H9 (cell line): Measurements from ENCODE around the gene NEDD4L. TPM values are rescaled to one million over a fixed set of nuclear protein-coding genes. Genes with fewer than 3 reads are reported as not detected.

Source experiments
- DNase-seq: peaks from one replicate; pipeline ENCODE4 v3.0.0-alpha.2; 2017
- H2AFZ ChIP-seq: one replicate; pipeline ENCODE4 v1.6.1; 2013; ENCODE audit warnings: mild to moderate bottlenecking, low read length, control low read depth, moderate library complexity
- H2AK5ac ChIP-seq: 2 replicates; pipeline ENCODE4 v1.6.1; 2013; ENCODE audit warnings: low read length, control low read depth, mixed read lengths; ENCODE audit not compliant: insufficient read length
- H2BK120ac ChIP-seq: one replicate; pipeline ENCODE4 v1.6.1; 2013; ENCODE audit warnings: low read depth, mild to moderate bottlenecking, low read length, control low read depth, inconsistent platforms; ENCODE audit not compliant: poor library complexity, severe bottlenecking
- H2BK12ac ChIP-seq: 2 replicates; pipeline ENCODE4 v1.6.1; 2013; ENCODE audit warnings: low read length, control low read depth, mixed read lengths, low read depth; ENCODE audit not compliant: insufficient read length
- H2BK15ac ChIP-seq: 2 replicates; pipeline ENCODE4 v1.6.1; 2013; ENCODE audit warnings: low read depth, low read length, control low read depth
- H2BK20ac ChIP-seq: one replicate; pipeline ENCODE4 v1.6.1; 2013; ENCODE audit warnings: low read depth, mild to moderate bottlenecking, low read length, control low read depth, inconsistent platforms; ENCODE audit not compliant: poor library complexity, severe bottlenecking
- H2BK5ac ChIP-seq: 2 replicates; pipeline ENCODE4 v1.6.1; 2013; ENCODE audit warnings: low read length, control low read depth, mixed read lengths; ENCODE audit not compliant: insufficient read length
- H3K14ac ChIP-seq: 2 replicates; pipeline ENCODE4 v1.6.1; 2013; ENCODE audit warnings: low read length, control low read depth; ENCODE audit not compliant: insufficient read depth
- H3K18ac ChIP-seq: 2 replicates; pipeline ENCODE4 v1.6.1; 2013; ENCODE audit warnings: low read depth, mild to moderate bottlenecking, mixed read lengths, low read length, control low read depth; ENCODE audit not compliant: insufficient read length
- H3K23ac ChIP-seq: 2 replicates; pipeline ENCODE4 v1.6.1; 2013; ENCODE audit warnings: low read length, control low read depth, mixed read lengths, low read depth; ENCODE audit not compliant: insufficient read length
- H3K23me2 ChIP-seq: 2 replicates; pipeline ENCODE4 v1.6.1; 2013; ENCODE audit warnings: low read depth, mild to moderate bottlenecking, mixed read lengths, low read length, control low read depth; ENCODE audit not compliant: insufficient read length, poor library complexity, severe bottlenecking
- H3K27ac ChIP-seq: 2 replicates; pipeline ENCODE4 v1.5.1; 2013; ENCODE audit warnings: low read length, control low read depth, mixed read lengths, low read depth; ENCODE audit not compliant: insufficient read length
- H3K27me3 ChIP-seq: 2 replicates; pipeline ENCODE4 v1.6.1; 2013; ENCODE audit warnings: low read length, control low read depth, inconsistent platforms; ENCODE audit not compliant: insufficient read depth
- H3K4ac ChIP-seq: 2 replicates; pipeline ENCODE4 v1.6.1; 2013; ENCODE audit warnings: low read depth, mild to moderate bottlenecking, control low read depth, inconsistent platforms, low read length, moderate library complexity
- H3K4me1 ChIP-seq: 2 replicates; pipeline ENCODE4 v1.6.1; 2013; ENCODE audit warnings: low read length, control low read depth, inconsistent platforms; ENCODE audit not compliant: insufficient read depth
- H3K4me2 ChIP-seq: 2 replicates; pipeline ENCODE4 v1.6.1; 2013; ENCODE audit warnings: low read length, control low read depth, mixed read lengths; ENCODE audit not compliant: insufficient read length, insufficient read depth
- H3K56ac ChIP-seq: 2 replicates; pipeline ENCODE4 v1.6.1; 2013; ENCODE audit warnings: low read depth, mild to moderate bottlenecking, mixed read lengths, low read length, control low read depth; ENCODE audit not compliant: insufficient read length
- H3K79me1 ChIP-seq: 2 replicates; pipeline ENCODE4 v1.6.1; 2013; ENCODE audit warnings: low read depth, mild to moderate bottlenecking, moderate library complexity, low read length, control low read depth, inconsistent platforms; ENCODE audit not compliant: insufficient read depth, poor library complexity, severe bottlenecking
- H3K79me2 ChIP-seq: 2 replicates; pipeline ENCODE4 v1.6.1; 2013; ENCODE audit warnings: low read length, control low read depth, inconsistent platforms; ENCODE audit not compliant: insufficient read depth
- H3K9ac ChIP-seq: 2 replicates; pipeline ENCODE4 v1.6.1; 2013; ENCODE audit warnings: low read length, control low read depth, mixed read lengths; ENCODE audit not compliant: insufficient read length; ENCODE audit errors: extremely low read depth
- H3K9me3 ChIP-seq: one replicate; pipeline ENCODE4 v1.6.1; 2013; ENCODE audit warnings: low read depth, low read length, inconsistent platforms; ENCODE audit not compliant: control insufficient read depth
- H3T11ph ChIP-seq: one replicate; pipeline ENCODE4 v1.6.1; 2013; ENCODE audit warnings: mild to moderate bottlenecking, low read length, control low read depth, inconsistent platforms
- H4K20me1 ChIP-seq: one replicate; pipeline ENCODE4 v1.6.1; 2013; ENCODE audit not compliant: control insufficient read depth, insufficient read length, insufficient read depth
- H4K5ac ChIP-seq: 2 replicates; pipeline ENCODE4 v1.6.1; 2013; ENCODE audit warnings: low read depth, mild to moderate bottlenecking, mixed read lengths, low read length, control low read depth; ENCODE audit not compliant: insufficient read length
- H4K8ac ChIP-seq: replicated peaks from 2 replicates; pipeline ENCODE4 v1.6.1; 2013; ENCODE audit warnings: low read length, control low read depth, mixed read lengths, low read depth; ENCODE audit not compliant: insufficient read length
- H4K91ac ChIP-seq: 2 replicates; pipeline ENCODE4 v1.6.1; 2013; ENCODE audit warnings: low read depth, mild to moderate bottlenecking, moderate library complexity, mixed read lengths, low read length, control low read depth; ENCODE audit not compliant: insufficient read length
- H3K27ac Mint-ChIP-seq, 3 experiments: 2 replicates in 2 of 3; 3 replicates in 1 of 3; pipeline ENCODE4 v1.8.0; 2020 to 2021; ENCODE audit warnings: mixed read lengths in 3 of 3, mild to moderate bottlenecking in 1 of 3, moderate library complexity in 1 of 3
- H3K27me3 Mint-ChIP-seq: 2 replicates; pipeline ENCODE4 v1.8.0; 2021; ENCODE audit warnings: low read depth, mild to moderate bottlenecking, moderate library complexity, mixed read lengths
- H3K36me3 Mint-ChIP-seq, 3 experiments: 2 replicates in 2 of 3; 3 replicates in 1 of 3; pipeline ENCODE4 v1.8.0; 2020 to 2021; ENCODE audit warnings: low read depth in 3 of 3, mixed read lengths in 3 of 3; ENCODE audit not compliant: insufficient read depth in 1 of 3
- H3K4me1 Mint-ChIP-seq, 2 experiments: 2 replicates each; pipeline ENCODE4 v1.8.0; 2020; ENCODE audit warnings: mixed read lengths in 2 of 2
- H3K4me3 Mint-ChIP-seq, 2 experiments: 2 replicates in 1 of 2; 3 replicates in 1 of 2; pipeline ENCODE4 v1.8.0; 2020 to 2021; ENCODE audit warnings: mild to moderate bottlenecking in 2 of 2, mixed read lengths in 2 of 2, moderate library complexity in 1 of 2
- H3K9me3 Mint-ChIP-seq, 2 experiments: 2 replicates in 1 of 2; 3 replicates in 1 of 2; pipeline ENCODE4 v1.8.0; 2020; ENCODE audit warnings: mild to moderate bottlenecking in 2 of 2, mixed read lengths in 2 of 2, moderate library complexity in 1 of 2
- CTCF ChIP-seq: fragments of 200-600 bp; sonication (generic); conservative IDR thresholded peaks from 3 replicates; pipeline ENCODE4 v1.8.0; 2021; ENCODE audit warnings: antibody characterized with exemption, mild to moderate bottlenecking
- WGBS: extraction: QIAGEN DNeasy Blood & Tissue Kit; methylation state at CpG from one replicate; pipeline ENCODE4 v1.1.7; 2013; ENCODE audit warnings: missing lambda C conversion rate, low lambda C conversion rate, mixed read lengths; ENCODE audit not compliant: insufficient read length; ENCODE audit errors: extremely low coverage; 5-methylcytosine and 5-hydroxymethylcytosine counted together
- total RNA-seq: library from RNA; stranded (reverse); gene quantifications from 2 replicates; pipeline ENCODE4 v1.2.1, GENCODE V29; 2021

Gene NEDD4L
- total RNA-seq, 1 experiment from 2014 or later = 76.3 TPM

GRCh38 chr18:58192519-58192918, 148.5 kb downstream of the NEDD4L start:
- Histone ChIP-seq H3K56ac (no peak overlapping the region), H3K27ac (no peak overlapping the region), H2BK120ac (no peak overlapping the region), H4K5ac (no peak overlapping the region), H2AFZ (no peak overlapping the region), H4K8ac (no peak overlapping the region), H4K20me1 (no peaks in the 10 kb centered on the region), H2BK15ac (no peak overlapping the region), H3K23me2 (peaks cover 5% of the 10 kb centered on the region), H3K14ac (no peak overlapping the region), H3K79me2 (peaks cover 6% of the 10 kb centered on the region; the same call in 1 of the 2 replicates), H2BK12ac (no peak overlapping the region), H4K91ac (no peak overlapping the region), H3K4me1 (peaks cover 24% of the 10 kb centered on the region; the same call in 1 of the 2 replicates), H3K18ac (no peak overlapping the region), H3K4ac (no peak overlapping the region), H3K27me3 (no peaks in the 10 kb centered on the region), H2BK20ac (no peak overlapping the region), H2AK5ac (no peak overlapping the region), H3K9me3 (no peaks in the 10 kb centered on the region), H3K79me1 (no peaks in the 10 kb centered on the region), H3T11ph (no peak overlapping the region), H3K23ac (no peak overlapping the region), H3K9ac (no peak overlapping the region), H3K4me2 (no peak overlapping the region), H2BK5ac (no peak overlapping the region)
- Mint-ChIP-seq H3K4me3 (no peak overlapping the region), H3K27me3 (no peaks in the 10 kb centered on the region), H3K9me3 (no peaks in the 10 kb centered on the region), H3K27ac (no peak overlapping the region; a peak in 1 of 7 replicates), H3K4me1 (peaks cover 58 to 63% of the 10 kb centered on the region in 2 experiments), H3K36me3 (no peaks in the 10 kb centered on the region)
- WGBS = no CpG with 5 or more reads among the region's 4 CpGs
- TF ChIP-seq CTCF = no peak
- DNase-seq = no peak
